GM13976 (cell line): ENCODE data around the gene ACSF2.
A peak's percentile ranks its signal among the peaks of the same experiment; 100 is the strongest.
"Not testable (repeated sequence)": the region's sequence is repeated elsewhere in the genome, so short reads cannot be mapped to it uniquely, and the experiment has no call there.

Experiments
- DNase-seq: peaks from one replicate; pipeline ENCODE4 v3.0.0; 2012; ENCODE audit warnings: low spot score
- CTCF ChIP-seq: IDR thresholded peaks from 2 replicates; pipeline ENCODE4 v1.5.1; 2012; ENCODE audit warnings: borderline replicate concordance, mild to moderate bottlenecking; ENCODE audit not compliant: insufficient read depth; ENCODE audit errors: extremely low read depth, missing control alignments, control extremely low read depth
- in situ Hi-C: fragments of 300-500 bp; cut with MboI; formaldehyde crosslinking; loops from one replicate; pipeline ENCODE4 v1.12.0; 2022; ENCODE audit warnings: low sequenced_read_pairs, mixed read lengths, inconsistent platforms; ENCODE audit not compliant: unreplicated experiment

The ACSF2 gene

GRCh38 chr17:50396261-50397110, 29.5 kb upstream of the ACSF2 start:
- in situ Hi-C loops, result no loop called here
- DNase-seq, result no peak
- no peak for TF ChIP-seq CTCF

- peak; percentile 97 for DNase-seq
- TF ChIP-seq CTCF, result peak; percentile 99
- in situ Hi-C loops, result no loop called here
These were observed 28.7 kb upstream of the ACSF2 start, which contains the start of gene LRRC59 for GRCh38 chr17:50397111-50397918. LRRC59 (minus strand) TSS chr17:50397523; CDS start chr17:50397317, 206 bp downstream.

- DNase-seq, result no peak
- in situ Hi-C loops, result no loop called here
- TF ChIP-seq CTCF, result no peak
These were observed 28.1 kb upstream of the ACSF2 start for GRCh38 chr17:50397919-50398285.

GRCh38 chr17:50398672-50399071, 27.3 kb upstream of the ACSF2 start:
- DNase-seq, in situ Hi-C loops: not testable (repeated sequence)

GRCh38 chr17:50399591-50399990, 26.4 kb upstream of the ACSF2 start:
- in situ Hi-C loops, result not testable (repeated sequence)

GRCh38 chr17:50405351-50405750, 20.7 kb upstream of the ACSF2 start:
- in situ Hi-C loops, DNase-seq: not testable (repeated sequence)

More at GRCh38 chr17:50399591-50399990, 26.4 kb upstream of the ACSF2 start:
- DNase-seq, result not testable (repeated sequence)

- in situ Hi-C loops, result no loop called here
- DNase-seq, result no peak
- TF ChIP-seq CTCF, result no peak
These were observed 19.4 kb upstream of the ACSF2 start for GRCh38 chr17:50406578-50406977.

- DNase-seq, result no peak
- TF ChIP-seq CTCF, result no peak
- in situ Hi-C loops, result no loop called here
These were observed 18.1 kb upstream of the ACSF2 start for GRCh38 chr17:50407921-50408320.
